Measurements from ENCODE around the gene GRIPAP1.
"Not testable (repeated sequence)": the region's sequence is repeated elsewhere in the genome, so short reads cannot be mapped to it uniquely, and the experiment has no call there.

Gene GRIPAP1

GRCh38 chrX:48983081-48983480 lies 19.0 kb downstream of the GRIPAP1 start:
- no peaks in the 10 kb centered on the region for H3K4me1 ChIP-seq (ENCODE audit: low read length)
- no peaks in the 10 kb centered on the region for H3K27me3 ChIP-seq (ENCODE audit: low read depth, low read length)
- no peaks in the 10 kb centered on the region for H3K79me2 ChIP-seq (ENCODE audit: low read length)
- no peak overlapping the region for H3K27ac ChIP-seq (ENCODE audit: low read length)
- no peak overlapping the region for H3K4me3 ChIP-seq (ENCODE audit: low read length)
- H3K36me3 ChIP-seq (replicated peaks; ENCODE audit: low read depth, low read length) = peaks cover 9% of the 10 kb centered on the region
- TF ChIP-seq, protein P1, sequence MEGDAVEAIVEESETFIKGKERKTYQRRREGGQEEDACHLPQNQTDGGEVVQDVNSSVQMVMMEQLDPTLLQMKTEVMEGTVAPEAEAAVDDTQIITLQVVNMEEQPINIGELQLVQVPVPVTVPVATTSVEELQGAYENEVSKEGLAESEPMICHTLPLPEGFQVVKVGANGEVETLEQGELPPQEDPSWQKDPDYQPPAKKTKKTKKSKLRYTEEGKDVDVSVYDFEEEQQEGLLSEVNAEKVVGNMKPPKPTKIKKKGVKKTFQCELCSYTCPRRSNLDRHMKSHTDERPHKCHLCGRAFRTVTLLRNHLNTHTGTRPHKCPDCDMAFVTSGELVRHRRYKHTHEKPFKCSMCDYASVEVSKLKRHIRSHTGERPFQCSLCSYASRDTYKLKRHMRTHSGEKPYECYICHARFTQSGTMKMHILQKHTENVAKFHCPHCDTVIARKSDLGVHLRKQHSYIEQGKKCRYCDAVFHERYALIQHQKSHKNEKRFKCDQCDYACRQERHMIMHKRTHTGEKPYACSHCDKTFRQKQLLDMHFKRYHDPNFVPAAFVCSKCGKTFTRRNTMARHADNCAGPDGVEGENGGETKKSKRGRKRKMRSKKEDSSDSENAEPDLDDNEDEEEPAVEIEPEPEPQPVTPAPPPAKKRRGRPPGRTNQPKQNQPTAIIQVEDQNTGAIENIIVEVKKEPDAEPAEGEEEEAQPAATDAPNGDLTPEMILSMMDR (IDR thresholded peaks at IDR 0.05; ENCODE audit: low read depth, low read length) = no peak
- no peak for TF ChIP-seq EZH2phosphoT487 (IDR thresholded peaks at IDR 0.05; ENCODE audit: low read depth)
- no peak overlapping the region for H2AFZ ChIP-seq (ENCODE audit: low read depth, low read length)
- no peaks in the 10 kb centered on the region for H3K9me3 ChIP-seq (ENCODE audit: insufficient read depth, low read length)
- no peak overlapping the region for H3K9ac ChIP-seq (ENCODE audit: low read length)
- H3K4me2 ChIP-seq (ENCODE audit: low read length) = no peak overlapping the region
- no peaks in the 10 kb centered on the region for H4K20me1 ChIP-seq (ENCODE audit: insufficient read depth, low read length)

DNA sequence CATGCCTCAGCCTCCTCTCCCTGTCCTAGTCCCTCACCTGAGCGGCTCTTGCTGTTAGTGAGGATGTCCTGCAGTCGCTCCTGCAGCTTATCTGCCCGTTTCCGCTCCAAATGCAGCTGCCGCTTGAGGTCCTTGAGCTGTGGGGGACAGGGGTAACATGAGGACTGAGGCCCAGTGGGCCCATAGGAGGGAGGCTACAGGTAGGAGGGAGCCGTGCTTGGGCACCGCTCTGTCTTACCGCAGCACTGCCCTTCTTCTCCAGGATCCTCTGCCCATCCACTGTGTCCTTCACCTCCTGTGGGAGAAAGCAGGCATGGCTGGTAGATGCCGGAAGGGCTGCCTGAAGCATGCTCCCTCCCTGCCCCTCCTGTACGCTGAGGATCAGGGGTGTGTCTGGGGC lies 20.9 kb downstream of the GRIPAP1 start:
- Histone ChIP-seq H3K4me1 (ENCODE audit: low read length) (no peaks in the 10 kb centered on the region), H3K36me3 (replicated peaks; ENCODE audit: low read depth, low read length) (peaks cover 9% of the 10 kb centered on the region), H3K9ac (ENCODE audit: low read length) (no peak overlapping the region), H3K27ac (ENCODE audit: low read length) (no peak overlapping the region), H3K4me2 (ENCODE audit: low read length) (no peak overlapping the region), H4K20me1 (ENCODE audit: insufficient read depth, low read length) (no peaks in the 10 kb centered on the region), H3K4me3 (ENCODE audit: low read length) (no peak overlapping the region), H2AFZ (ENCODE audit: low read depth, low read length) (no peak overlapping the region), H3K27me3 (ENCODE audit: low read depth, low read length) (no peaks in the 10 kb centered on the region), H3K79me2 (ENCODE audit: low read length) (no peaks in the 10 kb centered on the region), H3K9me3 (ENCODE audit: insufficient read depth, low read length) (no peaks in the 10 kb centered on the region)
- TF ChIP-seq, protein P1 (IDR thresholded peaks at IDR 0.05; ENCODE audit: low read depth, low read length) = no peak
- TF ChIP-seq EZH2phosphoT487 (IDR thresholded peaks at IDR 0.05; ENCODE audit: low read depth) = no peak

DNA sequence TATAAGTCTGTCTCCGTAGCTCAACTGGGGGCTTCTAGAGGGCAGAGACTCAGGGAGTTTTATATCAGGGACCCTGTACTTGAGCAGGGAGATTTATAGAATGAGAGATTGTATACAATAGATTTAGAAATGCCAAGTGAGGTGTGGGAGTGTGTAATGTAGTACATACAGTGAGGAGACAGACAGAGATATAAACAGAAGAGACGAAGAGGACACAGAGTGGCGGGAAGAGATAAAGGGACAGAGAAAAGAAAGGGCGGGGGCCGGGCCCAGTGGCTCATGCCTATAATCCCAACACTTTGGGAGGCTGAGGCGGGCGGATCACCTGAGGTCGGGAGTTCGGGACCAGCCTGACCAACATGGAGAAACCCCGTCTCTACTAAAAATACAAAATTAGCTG lies 21.7 kb downstream of the GRIPAP1 start:
- H3K27me3 ChIP-seq (ENCODE audit: low read depth, low read length); H3K4me3 ChIP-seq (ENCODE audit: low read length); H3K79me2 ChIP-seq (ENCODE audit: low read length); H3K27ac ChIP-seq (ENCODE audit: low read length); H2AFZ ChIP-seq (ENCODE audit: low read depth, low read length); H3K9me3 ChIP-seq (ENCODE audit: insufficient read depth, low read length); H3K4me2 ChIP-seq (ENCODE audit: low read length); H3K36me3 ChIP-seq (replicated peaks; ENCODE audit: low read depth, low read length); H4K20me1 ChIP-seq (ENCODE audit: insufficient read depth, low read length); H3K9ac ChIP-seq (ENCODE audit: low read length); H3K4me1 ChIP-seq (ENCODE audit: low read length): not testable (repeated sequence)

GRCh38 chrX:48978226-48978625 lies 23.8 kb downstream of the GRIPAP1 start:
- Histone ChIP-seq H3K27ac (ENCODE audit: low read length) (no peak overlapping the region), H3K9me3 (ENCODE audit: insufficient read depth, low read length) (no peaks in the 10 kb centered on the region), H3K36me3 (replicated peaks; ENCODE audit: low read depth, low read length) (peaks cover 4% of the 10 kb centered on the region), H3K9ac (ENCODE audit: low read length) (no peak overlapping the region), H3K79me2 (ENCODE audit: low read length) (no peaks in the 10 kb centered on the region), H3K27me3 (ENCODE audit: low read depth, low read length) (no peaks in the 10 kb centered on the region), H3K4me2 (ENCODE audit: low read length) (no peak overlapping the region), H3K4me1 (ENCODE audit: low read length) (no peaks in the 10 kb centered on the region), H4K20me1 (ENCODE audit: insufficient read depth, low read length) (no peaks in the 10 kb centered on the region), H3K4me3 (ENCODE audit: low read length) (no peak overlapping the region), H2AFZ (ENCODE audit: low read depth, low read length) (no peak overlapping the region)
- TF ChIP-seq, protein P1 (IDR thresholded peaks at IDR 0.05; ENCODE audit: low read depth, low read length) = no peak
- no peak for TF ChIP-seq EZH2phosphoT487 (IDR thresholded peaks at IDR 0.05; ENCODE audit: low read depth)

- Histone ChIP-seq H3K4me1 (ENCODE audit: low read length) (no peaks in the 10 kb centered on the region), H3K36me3 (replicated peaks; ENCODE audit: low read depth, low read length) (no peaks in the 10 kb centered on the region), H3K79me2 (ENCODE audit: low read length) (no peaks in the 10 kb centered on the region)
Measured at GRCh38 chrX:48976086-48976485, 26.0 kb downstream of the GRIPAP1 start.

More at GRCh38 chrX:48976086-48976485, 26.0 kb downstream of the GRIPAP1 start:
- no peak overlapping the region for H3K9ac ChIP-seq (ENCODE audit: low read length)
- no peaks in the 10 kb centered on the region for H3K27me3 ChIP-seq (ENCODE audit: low read depth, low read length)
- no peak overlapping the region for H3K4me2 ChIP-seq (ENCODE audit: low read length)
- H3K4me3 ChIP-seq (ENCODE audit: low read length) = no peak overlapping the region
- no peaks in the 10 kb centered on the region for H4K20me1 ChIP-seq (ENCODE audit: insufficient read depth, low read length)
- no peak for TF ChIP-seq EZH2phosphoT487 (IDR thresholded peaks at IDR 0.05; ENCODE audit: low read depth)
- TF ChIP-seq, protein P1 (IDR thresholded peaks at IDR 0.05; ENCODE audit: low read depth, low read length) = no peak
- no peaks in the 10 kb centered on the region for H3K9me3 ChIP-seq (ENCODE audit: insufficient read depth, low read length)
- no peak overlapping the region for H2AFZ ChIP-seq (ENCODE audit: low read depth, low read length)
- H3K27ac ChIP-seq (ENCODE audit: low read length) = no peak overlapping the region
